GM23248 (cell line): ENCODE data around the gene HMGB4. TPM values are rescaled to one million over a fixed set of nuclear protein-coding genes. Genes with fewer than 3 reads are reported as not detected.
A peak's percentile ranks its signal among the peaks of the same experiment; 100 is the strongest.

Experiments
- DNase-seq: peaks from one replicate; pipeline ENCODE4 v3.0.0-alpha.2; 2015
- H2AFZ ChIP-seq: fragments of 200-600 bp; sonication (generic); 2 replicates; pipeline ENCODE4 v1.6.1; 2016; ENCODE audit warnings: antibody characterized with exemption
- H3F3A ChIP-seq: fragments of 200-600 bp; sonication (generic); 2 replicates; pipeline ENCODE4 v1.6.1; 2016; ENCODE audit warnings: mild to moderate bottlenecking, antibody characterized with exemption, mixed run types; ENCODE audit not compliant: insufficient read depth
- H3K27ac ChIP-seq: fragments of 200-600 bp; sonication (generic); 2 replicates; pipeline ENCODE4 v1.5.1; 2016; ENCODE audit warnings: mild to moderate bottlenecking
- H3K27me3 ChIP-seq: fragments of 200-600 bp; sonication (generic); replicated peaks from 2 replicates; pipeline ENCODE4 v1.6.1; 2016; ENCODE audit warnings: mild to moderate bottlenecking; ENCODE audit not compliant: insufficient read depth
- H3K36me3 ChIP-seq: fragments of 200-600 bp; sonication (generic); 2 replicates; pipeline ENCODE4 v1.6.1; 2016; ENCODE audit warnings: low read depth, mild to moderate bottlenecking
- H3K4me1 ChIP-seq: fragments of 200-600 bp; sonication (generic); 2 replicates; pipeline ENCODE4 v1.6.1; 2016; ENCODE audit warnings: mild to moderate bottlenecking; ENCODE audit not compliant: insufficient read depth
- H3K4me2 ChIP-seq: fragments of 200-600 bp; sonication (generic); one replicate; pipeline ENCODE4 v1.6.1; 2016; ENCODE audit warnings: mild to moderate bottlenecking; ENCODE audit not compliant: unreplicated experiment
- H3K4me3 ChIP-seq: fragments of 200-600 bp; sonication (generic); 2 replicates; pipeline ENCODE4 v1.5.1; 2016; ENCODE audit warnings: mild to moderate bottlenecking
- H3K79me2 ChIP-seq: fragments of 200-600 bp; sonication (generic); 2 replicates; pipeline ENCODE4 v1.6.1; 2016; ENCODE audit warnings: mild to moderate bottlenecking; ENCODE audit not compliant: insufficient read depth
- H3K9ac ChIP-seq: fragments of 200-600 bp; sonication (generic); 2 replicates; pipeline ENCODE4 v1.6.1; 2016; ENCODE audit warnings: mild to moderate bottlenecking
- H3K9me2 ChIP-seq: fragments of 200-600 bp; sonication (generic); 2 replicates; pipeline ENCODE4 v1.6.1; 2016; ENCODE audit warnings: mixed run types, mild to moderate bottlenecking, moderate library complexity; ENCODE audit not compliant: insufficient read depth
- H3K9me3 ChIP-seq: fragments of 200-600 bp; sonication (generic); one replicate; pipeline ENCODE4 v1.6.1; 2017; ENCODE audit warnings: low read depth
- H4K20me1 ChIP-seq: fragments of 200-600 bp; sonication (generic); 2 replicates; pipeline ENCODE4 v1.6.0; 2016; ENCODE audit not compliant: insufficient read depth
- EZH2 ChIP-seq: fragments of 200-600 bp; sonication (generic); IDR thresholded peaks from 2 replicates; pipeline ENCODE4 v1.6.1; 2018; ENCODE audit warnings: antibody characterized with exemption, mild to moderate bottlenecking; ENCODE audit not compliant: insufficient read depth, poor library complexity, severe bottlenecking
- EZH2phosphoT487 ChIP-seq: fragments of 200-600 bp; sonication (generic); IDR thresholded peaks from 2 replicates; pipeline ENCODE4 v1.6.1; 2018; ENCODE audit warnings: antibody characterized with exemption, moderate library complexity, mild to moderate bottlenecking, low read depth; ENCODE audit not compliant: insufficient read depth
- WGBS, 2 experiments: methylation state at CpG; one replicate each; pipeline ENCODE4 v1.1.6; 2015 to 2017; ENCODE audit warnings: low lambda C conversion rate in 2 of 2, low coverage in 1 of 2; ENCODE audit errors: missing lambda C conversion rate in 2 of 2; 5-methylcytosine and 5-hydroxymethylcytosine counted together
- in situ Hi-C: fragments of 300-500 bp; cut with MboI; formaldehyde crosslinking; loops from 2 replicates; pipeline ENCODE4 v1.15.0; 2020
- polyA plus RNA-seq: library from polyadenylated mRNA; unstranded; fragments of >200 nt; fragmentation: Nextera tagmentation; extraction: Ambion mirVana; gene quantifications from 2 replicates; pipeline ENCODE4 v1.2.1, GENCODE V29; 2016
- total RNA-seq: library from RNA; depleted of rRNA; stranded (reverse); fragments of >200 nt; shearing (Covaris generic); gene quantifications from 2 replicates; pipeline ENCODE4 v1.2.3, GENCODE V29; 2014

The HMGB4 gene
- total and polyA plus RNA-seq, 2 experiments from 2014 or later, result not detected

DNA sequence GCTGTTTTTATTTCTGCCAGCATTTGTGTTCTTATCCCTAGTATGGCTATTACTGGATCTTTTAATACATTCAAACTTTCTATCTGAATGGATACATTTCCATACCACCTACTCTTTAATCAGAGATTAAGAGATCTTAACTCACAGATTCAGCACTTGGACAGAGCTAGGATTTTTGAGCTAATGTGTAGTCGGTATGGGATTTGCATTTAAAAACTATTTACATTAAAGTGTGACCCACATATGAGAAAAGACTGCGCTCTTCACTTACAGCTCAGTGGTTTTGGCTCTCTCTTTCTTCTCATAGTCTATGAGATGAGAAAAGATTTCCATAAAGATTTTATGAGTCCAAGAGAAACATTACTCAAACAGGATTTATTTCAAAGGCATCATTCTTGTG is 16.4 kb downstream of the HMGB4 start:
- H3K4me1 ChIP-seq, result peaks cover 35% of the 10 kb centered on the region
- no peaks in the 10 kb centered on the region for H3K9me2 ChIP-seq
- 54 to 58% methylated on average over 2 of the region's 2 CpGs for WGBS, 2 experiments
- H2AFZ ChIP-seq, result no peak overlapping the region
- no peak overlapping the region for H3K4me3 ChIP-seq
- no peaks in the 10 kb centered on the region for H3K9me3 ChIP-seq
- H3K27me3 ChIP-seq, result no peaks in the 10 kb centered on the region
- H3K4me2 ChIP-seq, result peak overlapping the region; percentile 10
- peak; percentile 58 for DNase-seq
- peaks cover 17% of the 10 kb centered on the region for H3K79me2 ChIP-seq
- no peak overlapping the region for H3K9ac ChIP-seq
- H3F3A ChIP-seq, result peaks cover 35% of the 10 kb centered on the region
- in situ Hi-C loops, result no loop called here
- no peaks in the 10 kb centered on the region for H4K20me1 ChIP-seq
- no peaks in the 10 kb centered on the region for H3K36me3 ChIP-seq
- no peak overlapping the region for H3K27ac ChIP-seq
- TF ChIP-seq EZH2phosphoT487 (no peak), EZH2 (no peak)

DNA sequence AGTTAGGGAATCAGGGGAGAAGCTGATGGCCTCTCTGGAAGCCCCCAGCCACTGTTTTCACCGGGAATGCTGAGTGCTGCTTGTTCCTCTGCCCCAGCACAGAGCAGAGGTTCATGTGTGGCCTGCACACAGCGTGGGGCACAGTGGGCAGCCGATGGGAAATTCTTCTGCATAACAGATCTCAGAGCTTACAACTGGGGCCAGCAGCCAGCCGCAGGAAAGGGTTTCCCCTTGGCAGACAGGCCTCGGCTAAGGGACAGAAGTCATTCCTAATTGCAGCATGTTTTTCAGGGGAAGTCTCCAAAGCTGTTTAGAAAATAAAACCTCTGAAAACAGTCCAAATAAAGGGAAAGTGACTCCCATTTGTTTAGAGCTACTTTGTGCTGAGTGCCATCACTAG is 22.6 kb downstream of the HMGB4 start:
- Histone ChIP-seq H3K4me3 (no peak overlapping the region), H3K9me3 (no peaks in the 10 kb centered on the region), H3K9ac (no peak overlapping the region), H3K4me2 (no peak overlapping the region), H3K79me2 (peaks cover 59% of the 10 kb centered on the region), H3K36me3 (no peaks in the 10 kb centered on the region), H3K27me3 (no peaks in the 10 kb centered on the region), H3K4me1 (no peaks in the 10 kb centered on the region), H3K9me2 (no peaks in the 10 kb centered on the region), H2AFZ (no peak overlapping the region), H3F3A (no peaks in the 10 kb centered on the region), H4K20me1 (no peaks in the 10 kb centered on the region), H3K27ac (no peak overlapping the region)
- in situ Hi-C loops, result no loop called here
- WGBS, 2 experiments, result 29 to 30% methylated on average over 5 of the region's 5 CpGs
- TF ChIP-seq EZH2phosphoT487, result no peak
- DNase-seq, result no peak

DNA sequence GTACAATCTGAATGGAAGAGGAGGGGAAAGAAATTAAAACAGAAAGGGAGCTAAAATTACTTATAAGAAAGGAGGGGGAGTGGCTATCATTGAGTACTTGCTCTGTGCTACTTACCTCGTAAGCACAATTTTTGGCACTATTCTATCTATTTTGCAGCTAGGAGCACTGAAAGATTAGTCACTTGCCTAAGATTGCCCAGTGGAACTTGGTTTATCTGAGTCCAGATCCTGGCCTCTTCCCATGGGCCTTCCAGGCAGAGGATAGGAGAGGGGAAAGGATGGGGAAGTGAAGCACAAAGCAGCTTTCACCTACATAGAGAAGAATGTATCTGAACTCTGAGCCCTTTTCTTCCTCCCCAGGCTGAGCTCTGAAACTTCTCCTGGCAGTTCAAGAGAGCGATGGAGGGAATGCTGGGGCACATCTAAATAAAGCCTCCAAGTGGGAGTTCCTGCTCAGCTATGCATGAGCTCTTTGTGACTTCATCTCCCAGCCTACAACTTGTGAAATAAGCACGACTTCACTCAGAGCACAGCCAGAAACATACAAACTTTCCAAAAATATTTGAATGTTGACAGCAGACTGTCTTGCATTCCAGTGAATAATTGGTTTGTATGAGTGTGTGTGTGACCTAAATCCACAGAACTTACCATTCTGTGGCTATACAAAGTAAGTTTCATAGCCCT is 29.4 kb downstream of the HMGB4 start:
- peak overlapping the region; percentile 83 for H3K27ac ChIP-seq
- H3K4me3 ChIP-seq, result peak overlapping the region; percentile 47
- H3K4me1 ChIP-seq, result peaks cover 23% of the 10 kb centered on the region
- peak overlapping the region; percentile 62 for H3K4me2 ChIP-seq
- H3K9me3 ChIP-seq, result no peaks in the 10 kb centered on the region
- peak overlapping the region; percentile 59 for H3K9ac ChIP-seq
- H3F3A ChIP-seq, result peaks cover 20% of the 10 kb centered on the region
- TF ChIP-seq EZH2 (no peak), EZH2phosphoT487 (no peak)
- in situ Hi-C loops, result no loop called here
- peak overlapping the region; percentile 56 for H2AFZ ChIP-seq
- H3K79me2 ChIP-seq, result peaks cover 34% of the 10 kb centered on the region
- peak; percentile 95 for DNase-seq
- H3K36me3 ChIP-seq, result no peaks in the 10 kb centered on the region
- 0% methylated on average over 3 of the region's 3 CpGs for WGBS, 2 experiments
- H3K9me2 ChIP-seq, result no peaks in the 10 kb centered on the region
- no peaks in the 10 kb centered on the region for H3K27me3 ChIP-seq
- no peaks in the 10 kb centered on the region for H4K20me1 ChIP-seq

DNA sequence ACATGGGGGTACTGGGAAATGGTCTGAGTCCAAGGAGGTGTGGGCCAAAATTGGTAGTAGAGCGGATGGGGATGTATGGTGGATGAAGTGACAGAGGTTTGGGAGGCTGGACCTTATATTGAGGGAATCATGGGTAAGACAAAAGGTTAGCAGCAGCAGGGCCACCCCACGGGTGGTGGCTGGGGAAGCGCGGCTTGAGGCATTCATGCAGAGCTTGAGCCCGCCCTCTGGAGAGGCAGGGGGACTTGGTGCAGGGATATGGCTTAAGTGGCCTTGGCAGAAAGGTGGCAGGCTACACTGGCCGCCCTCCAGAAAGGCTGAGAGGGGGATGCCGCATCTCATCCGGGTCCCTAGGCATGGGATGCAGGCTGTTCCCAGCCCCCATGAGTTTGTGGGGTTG is 31.5 kb downstream of the HMGB4 start:
- Histone ChIP-seq H3K9ac (no peak overlapping the region), H3K36me3 (no peaks in the 10 kb centered on the region), H3K9me3 (no peaks in the 10 kb centered on the region), H3K27me3 (no peaks in the 10 kb centered on the region), H3K4me1 (peaks cover 23% of the 10 kb centered on the region), H3K79me2 (peaks cover 22% of the 10 kb centered on the region), H4K20me1 (no peaks in the 10 kb centered on the region), H2AFZ (no peak overlapping the region), H3K9me2 (no peaks in the 10 kb centered on the region), H3K4me3 (no peak overlapping the region), H3K27ac (no peak overlapping the region), H3K4me2 (no peak overlapping the region), H3F3A (peaks cover 20% of the 10 kb centered on the region)
- DNase-seq, result no peak
- 93 to 98% methylated on average over 8 of the region's 8 CpGs for WGBS, 2 experiments
- TF ChIP-seq EZH2phosphoT487 (no peak), EZH2 (no peak)
- in situ Hi-C loops, result no loop called here
